Immature natural killer cell (primary cell): ENCODE results near the gene AHI1. TPM values are rescaled to one million over a fixed set of nuclear protein-coding genes. Genes with fewer than 3 reads are reported as not detected.

Experiments
- DNase-seq, 3 donors: peaks; one replicate each; pipeline ENCODE4 v3.0.0; 2022; ENCODE audit warnings: mixed read lengths in 1 of 3
- H3K27ac Mint-ChIP-seq, 6 donors: one replicate each; pipeline ENCODE4 v1.8.0; 2020; ENCODE audit warnings: mixed read lengths in 6 of 6, mild to moderate bottlenecking in 5 of 6, inconsistent platforms in 4 of 6, moderate library complexity in 3 of 6
- H3K27me3 Mint-ChIP-seq, 3 donors: one replicate each; pipeline ENCODE4 v1.8.0; 2020 to 2021; ENCODE audit warnings: low read depth in 3 of 3, mild to moderate bottlenecking in 3 of 3, mixed read lengths in 3 of 3, moderate library complexity in 3 of 3, inconsistent platforms in 1 of 3
- H3K36me3 Mint-ChIP-seq, 3 donors: one replicate each; pipeline ENCODE4 v1.8.0; 2020; ENCODE audit warnings: mixed read lengths in 3 of 3, inconsistent platforms in 2 of 3, mild to moderate bottlenecking in 2 of 3
- H3K4me1 Mint-ChIP-seq, 2 donors: one replicate each; pipeline ENCODE4 v1.8.0; 2020; ENCODE audit warnings: inconsistent platforms in 2 of 2, mild to moderate bottlenecking in 2 of 2, mixed read lengths in 2 of 2, moderate library complexity in 1 of 2
- H3K4me3 Mint-ChIP-seq, 5 donors: one replicate each; pipeline ENCODE4 v1.8.0; 2020; ENCODE audit warnings: mild to moderate bottlenecking in 5 of 5, mixed read lengths in 5 of 5, inconsistent platforms in 3 of 5, moderate library complexity in 3 of 5
- H3K9me3 Mint-ChIP-seq, 6 donors: one replicate each; pipeline ENCODE4 v1.8.0; 2020; ENCODE audit warnings: mild to moderate bottlenecking in 6 of 6, mixed read lengths in 6 of 6, inconsistent platforms in 4 of 6, moderate library complexity in 3 of 6
- polyA plus RNA-seq, 3 donors: library from polyadenylated mRNA; unstranded; fragments of 300-500 nt; fragmentation: Illumina TruSeq; gene quantifications; one replicate each; pipeline ENCODE4 v1.2.3, GENCODE V29; 2021

Gene AHI1
- polyA plus RNA-seq, 3 donors from 2014 or later: 1.5 to 4.9 (median 4.5) TPM

- Mint-ChIP-seq H3K9me3 (no peaks in the 10 kb centered on the region), H3K27ac (no peak overlapping the region), H3K4me3 (no peak overlapping the region), H3K4me1 (no peaks in the 10 kb centered on the region), H3K36me3 (peaks cover 4 to 24% (median 5%) of the 10 kb centered on the region in 3 donors), H3K27me3 (peaks cover 0 to 2% (median 1%) of the 10 kb centered on the region in 3 donors)
- no peak for DNase-seq
These were observed 32.9 kb downstream of the AHI1 start for GRCh38 chr6:135464634-135465033.

GRCh38 chr6:135461208-135461607 is 36.3 kb downstream of the AHI1 start:
- Mint-ChIP-seq H3K27me3 (peaks cover 0 to 2% (median 0%) of the 10 kb centered on the region in 3 donors), H3K4me1 (no peaks in the 10 kb centered on the region), H3K4me3 (no peak overlapping the region), H3K9me3 (no peaks in the 10 kb centered on the region), H3K36me3 (peaks cover 4 to 31% (median 18%) of the 10 kb centered on the region in 3 donors), H3K27ac (no peak overlapping the region)
- DNase-seq: no peak

- H3K4me3 Mint-ChIP-seq: no peak overlapping the region
- peaks cover 0 to 18% (median 16%) of the 10 kb centered on the region in 3 donors for H3K36me3 Mint-ChIP-seq
- no peaks in the 10 kb centered on the region for H3K4me1 Mint-ChIP-seq
- no peak for DNase-seq
- H3K27ac Mint-ChIP-seq: no peak overlapping the region
- no peaks in the 10 kb centered on the region for H3K9me3 Mint-ChIP-seq
- no peaks in the 10 kb centered on the region for H3K27me3 Mint-ChIP-seq
These were observed 39.5 kb downstream of the AHI1 start for GRCh38 chr6:135458051-135458450.

- H3K36me3 Mint-ChIP-seq: no peaks in the 10 kb centered on the region
- DNase-seq: peak; percentile 28 to 36 (median 35)
These were observed 45.8 kb downstream of the AHI1 start for GRCh38 chr6:135451617-135452190.

GRCh38 chr6:135449246-135449645 is 48.3 kb downstream of the AHI1 start:
- Mint-ChIP-seq H3K36me3 (peaks cover 0 to 5% (median 5%) of the 10 kb centered on the region in 3 donors), H3K9me3 (no peaks in the 10 kb centered on the region), H3K4me3 (no peak overlapping the region), H3K27ac (no peak overlapping the region), H3K27me3 (no peaks in the 10 kb centered on the region), H3K4me1 (no peaks in the 10 kb centered on the region)
- DNase-seq: no peak

More at GRCh38 chr6:135451617-135452190, 45.8 kb downstream of the AHI1 start:
- H3K4me3 Mint-ChIP-seq: no peak overlapping the region
- no peak overlapping the region for H3K27ac Mint-ChIP-seq
- no peaks in the 10 kb centered on the region for H3K27me3 Mint-ChIP-seq
- no peaks in the 10 kb centered on the region for H3K9me3 Mint-ChIP-seq
- H3K4me1 Mint-ChIP-seq: no peaks in the 10 kb centered on the region

GRCh38 chr6:135440087-135440792 is 57.3 kb downstream of the AHI1 start:
- Mint-ChIP-seq H3K4me1 (peaks cover 19 to 21% of the 10 kb centered on the region in 2 donors), H3K4me3 (peak overlapping the region; percentile 43 to 79 (median 60)), H3K27ac (peak overlapping the region in 5 of 6 donors; percentile 31 to 80 (median 76)), H3K36me3 (peaks cover 0 to 4% (median 0%) of the 10 kb centered on the region in 3 donors), H3K9me3 (no peaks in the 10 kb centered on the region), H3K27me3 (peaks cover 0 to 2% (median 0%) of the 10 kb centered on the region in 3 donors)
- peak in 1 of 3 donors; percentile 7 for DNase-seq

GRCh38 chr6:135439549-135439948 is 58.0 kb downstream of the AHI1 start:
- Mint-ChIP-seq H3K27ac (peak overlapping the region in 2 of 6 donors; percentile 14 to 19), H3K27me3 (peaks cover 0 to 2% (median 0%) of the 10 kb centered on the region in 3 donors), H3K4me3 (peak overlapping the region in 2 of 5 donors; percentile 13 to 14), H3K9me3 (no peaks in the 10 kb centered on the region), H3K36me3 (peaks cover 0 to 4% (median 3%) of the 10 kb centered on the region in 3 donors), H3K4me1 (peaks cover 19 to 21% of the 10 kb centered on the region in 2 donors)
- no peak for DNase-seq

- H3K36me3 Mint-ChIP-seq: peaks cover 0 to 4% (median 4%) of the 10 kb centered on the region in 3 donors
- peak overlapping the region in 2 of 6 donors; percentile 14 to 19 for H3K27ac Mint-ChIP-seq
- H3K4me1 Mint-ChIP-seq: peaks cover 19 to 21% of the 10 kb centered on the region in 2 donors
- H3K9me3 Mint-ChIP-seq: no peaks in the 10 kb centered on the region
- peaks cover 0 to 2% (median 0%) of the 10 kb centered on the region in 3 donors for H3K27me3 Mint-ChIP-seq
- DNase-seq: peak in 2 of 3 donors; percentile 19 to 25
- H3K4me3 Mint-ChIP-seq: peak overlapping the region in 2 of 5 donors; percentile 13 to 14
These were observed 58.5 kb downstream of the AHI1 start for GRCh38 chr6:135438907-135439535.

GRCh38 chr6:135434991-135435390 is 62.5 kb downstream of the AHI1 start:
- Mint-ChIP-seq H3K4me3 (no peak overlapping the region), H3K4me1 (peaks cover 11 to 13% of the 10 kb centered on the region in 2 donors), H3K36me3 (peaks cover 0 to 8% (median 0%) of the 10 kb centered on the region in 3 donors), H3K9me3 (no peaks in the 10 kb centered on the region), H3K27ac (no peak overlapping the region), H3K27me3 (no peaks in the 10 kb centered on the region)
- no peak for DNase-seq

GRCh38 chr6:135434095-135434494 is 63.4 kb downstream of the AHI1 start:
- peaks cover 3 to 4% of the 10 kb centered on the region in 2 donors for H3K4me1 Mint-ChIP-seq

GRCh38 chr6:135428078-135428477 is 69.5 kb downstream of the AHI1 start:
- Mint-ChIP-seq H3K9me3 (no peaks in the 10 kb centered on the region), H3K27me3 (no peaks in the 10 kb centered on the region), H3K4me1 (no peaks in the 10 kb centered on the region), H3K4me3 (no peak overlapping the region), H3K27ac (no peak overlapping the region), H3K36me3 (peaks cover 0 to 7% (median 4%) of the 10 kb centered on the region in 3 donors)
- no peak for DNase-seq

More at GRCh38 chr6:135434095-135434494, 63.4 kb downstream of the AHI1 start:
- no peaks in the 10 kb centered on the region for H3K9me3 Mint-ChIP-seq
- no peak overlapping the region for H3K4me3 Mint-ChIP-seq
- peaks cover 0 to 8% (median 4%) of the 10 kb centered on the region in 3 donors for H3K36me3 Mint-ChIP-seq
- no peak overlapping the region for H3K27ac Mint-ChIP-seq
- H3K27me3 Mint-ChIP-seq: no peaks in the 10 kb centered on the region
- no peak for DNase-seq

- Mint-ChIP-seq H3K27me3 (no peaks in the 10 kb centered on the region), H3K27ac (no peak overlapping the region), H3K9me3 (no peaks in the 10 kb centered on the region), H3K4me1 (no peaks in the 10 kb centered on the region), H3K4me3 (no peak overlapping the region), H3K36me3 (peaks cover 0 to 7% (median 4%) of the 10 kb centered on the region in 3 donors)
- DNase-seq: no peak
These were observed 70.7 kb downstream of the AHI1 start for GRCh38 chr6:135426833-135427232.

GRCh38 chr6:135424385-135424784 is 73.2 kb downstream of the AHI1 start:
- peaks cover 0 to 6% (median under 1%) of the 10 kb centered on the region in 3 donors for H3K36me3 Mint-ChIP-seq
- H3K27me3 Mint-ChIP-seq: no peaks in the 10 kb centered on the region
- H3K9me3 Mint-ChIP-seq: no peaks in the 10 kb centered on the region
- no peak overlapping the region for H3K27ac Mint-ChIP-seq
- no peak for DNase-seq
- no peaks in the 10 kb centered on the region for H3K4me1 Mint-ChIP-seq
- H3K4me3 Mint-ChIP-seq: no peak overlapping the region

GRCh38 chr6:135423649-135424128 is 73.9 kb downstream of the AHI1 start:
- Mint-ChIP-seq H3K36me3 (peaks cover 0 to 5% (median 0%) of the 10 kb centered on the region in 3 donors), H3K4me3 (no peak overlapping the region), H3K27ac (no peak overlapping the region)

More at GRCh38 chr6:135423649-135424128, 73.9 kb downstream of the AHI1 start:
- no peaks in the 10 kb centered on the region for H3K27me3 Mint-ChIP-seq
- peak in 2 of 3 donors; percentile 18 to 21 for DNase-seq
- H3K4me1 Mint-ChIP-seq: peaks cover 0 to 4% of the 10 kb centered on the region in 2 donors
- H3K9me3 Mint-ChIP-seq: no peaks in the 10 kb centered on the region
